HEK293 (cell line): Measurements from ENCODE around the gene SURF2.

ENCODE experiments used
- CTCF ChIA-PET: fragments of 350-600 bp; formaldehyde crosslinking; extraction: SDS; loops from one replicate; lab custom pipeline; 2021; ENCODE audit warnings: antibody characterized with exemption; lab: Yijun Ruan, JAX
- POLR2A ChIA-PET: fragments of 300-600 bp; formaldehyde crosslinking; extraction: SDS; loops from one replicate; lab custom pipeline; 2020; ENCODE audit warnings: antibody characterized with exemption, inconsistent platforms; lab: Yijun Ruan, JAX
- H3K27ac ChIP-seq: fragments of 200-500 bp; sonication (Bioruptor generic); 2 replicates; pipeline ENCODE4 v1.5.1; 2014; ENCODE audit warnings: low read depth, low read length, control low read depth, inconsistent platforms; ENCODE audit errors: extremely low read depth
- H3K36me3 ChIP-seq, 2 experiments: fragments of 200-500 bp in 1 of 2; sonication (Bioruptor generic) in 1 of 2; 1 replicate in 1 of 2; 2 replicates in 1 of 2; pipeline ENCODE4 v1.5.1; 2014 to 2017; ENCODE audit warnings: inconsistent platforms in 2 of 2, low read length in 2 of 2; ENCODE audit not compliant: control insufficient read depth in 2 of 2, insufficient read depth in 1 of 2
- H3K4me1 ChIP-seq: fragments of 200-500 bp; sonication (Bioruptor generic); 2 replicates; pipeline ENCODE4 v1.5.1; 2014; ENCODE audit warnings: mild to moderate bottlenecking, low read length, inconsistent platforms; ENCODE audit not compliant: control insufficient read depth, insufficient read depth
- H3K4me3 ChIP-seq: 2 replicates; pipeline ENCODE4 v1.5.1; 2011; ENCODE audit warnings: low read depth, mild to moderate bottlenecking, control low read depth, low read length, moderate library complexity
- H3K9me3 ChIP-seq: fragments of 200-500 bp; sonication (Bioruptor generic); 2 replicates; pipeline ENCODE4 v1.5.1; 2014; ENCODE audit warnings: low read depth, low read length, inconsistent platforms; ENCODE audit not compliant: control insufficient read depth, insufficient read depth
- GLIS2 ChIP-seq: fragments of 450-650 bp; formaldehyde crosslinking; IDR thresholded peaks from 2 replicates; pipeline ENCODE4 v1.5.1; 2016; ENCODE audit warnings: missing biosample characterization, missing genetic modification characterization
- MYNN ChIP-seq: fragments of 450-650 bp; formaldehyde crosslinking; IDR thresholded peaks from 2 replicates; pipeline ENCODE4 v1.5.1; 2016; ENCODE audit warnings: missing biosample characterization, missing genetic modification characterization, borderline replicate concordance
- PRDM1 ChIP-seq: fragments of 450-650 bp; formaldehyde crosslinking; IDR thresholded peaks from 2 replicates; pipeline ENCODE4; 2016; ENCODE audit warnings: missing biosample characterization, missing genetic modification characterization
- SCRT1 ChIP-seq: fragments of 450-650 bp; formaldehyde crosslinking; IDR thresholded peaks from 2 replicates; pipeline ENCODE4 v1.5.1; 2016; ENCODE audit warnings: missing biosample characterization, missing genetic modification characterization, borderline replicate concordance
- SP3 ChIP-seq: fragments of 450-650 bp; formaldehyde crosslinking; IDR thresholded peaks from 2 replicates; pipeline ENCODE4 v1.5.1; 2016; ENCODE audit warnings: missing biosample characterization, missing genetic modification characterization
- ZNF140 ChIP-seq: fragments of 450-650 bp; formaldehyde crosslinking; IDR thresholded peaks from 2 replicates; pipeline ENCODE4 v1.5.1; 2016; ENCODE audit warnings: missing biosample characterization, missing genetic modification characterization
- ZNF174 ChIP-seq: fragments of 450-650 bp; formaldehyde crosslinking; IDR thresholded peaks from 2 replicates; pipeline ENCODE4 v1.5.0; 2017; ENCODE audit warnings: missing biosample characterization, mild to moderate bottlenecking, missing genetic modification characterization
- ZNF19 ChIP-seq: fragments of 450-650 bp; formaldehyde crosslinking; IDR thresholded peaks from 2 replicates; pipeline ENCODE4; 2016; ENCODE audit warnings: missing biosample characterization, missing genetic modification characterization, low read depth
- ZNF214 ChIP-seq: fragments of 450-650 bp; formaldehyde crosslinking; IDR thresholded peaks from 2 replicates; pipeline ENCODE4 v1.5.1; 2017; ENCODE audit warnings: missing biosample characterization, mild to moderate bottlenecking, missing genetic modification characterization, borderline replicate concordance
- ZNF292 ChIP-seq: fragments of 450-650 bp; formaldehyde crosslinking; IDR thresholded peaks from 2 replicates; pipeline ENCODE4 v1.5.1; 2016; ENCODE audit warnings: low read depth, missing biosample characterization, missing genetic modification characterization, borderline replicate concordance
- ZNF341 ChIP-seq: fragments of 450-650 bp; formaldehyde crosslinking; IDR thresholded peaks from 2 replicates; pipeline ENCODE4; 2016; ENCODE audit warnings: low read depth, missing biosample characterization, missing genetic modification characterization
- ZNF37A ChIP-seq: fragments of 450-650 bp; IDR thresholded peaks from 2 replicates; pipeline ENCODE4 v1.5.1; 2018; ENCODE audit warnings: missing biosample characterization, missing genetic modification characterization
- ZNF549 ChIP-seq: fragments of 450-650 bp; IDR thresholded peaks from 2 replicates; pipeline ENCODE4 v1.5.1; 2018; ENCODE audit warnings: missing biosample characterization, missing genetic modification characterization, mild to moderate bottlenecking, inconsistent platforms, moderate library complexity
- ZNF555 ChIP-seq: fragments of 450-650 bp; formaldehyde crosslinking; conservative IDR thresholded peaks from 2 replicates; pipeline ENCODE4 v1.5.1; 2017; ENCODE audit warnings: missing biosample characterization, mild to moderate bottlenecking, missing genetic modification characterization, inconsistent platforms
- TF ChIP-seq, protein P1 (sequence below): fragments of 450-650 bp; formaldehyde crosslinking; IDR thresholded peaks from 2 replicates; pipeline ENCODE4 v1.5.1; 2016; ENCODE audit warnings: missing biosample characterization, missing genetic modification characterization
- TF ChIP-seq, protein P2 (sequence below): fragments of 450-650 bp; formaldehyde crosslinking; IDR thresholded peaks from 2 replicates; pipeline ENCODE4 v1.5.1; 2016; ENCODE audit warnings: missing biosample characterization, missing genetic modification characterization, borderline replicate concordance
- TF ChIP-seq, protein P3 (sequence below): fragments of 450-650 bp; formaldehyde crosslinking; IDR thresholded peaks from 2 replicates; pipeline ENCODE4 v1.5.1; 2017; ENCODE audit warnings: missing biosample characterization, missing genetic modification characterization
- TF ChIP-seq, protein P4 (sequence below): fragments of 450-650 bp; formaldehyde crosslinking; IDR thresholded peaks from 2 replicates; pipeline ENCODE4 v1.5.1; 2016; ENCODE audit warnings: missing biosample characterization, missing genetic modification characterization
- TF ChIP-seq, protein P5 (sequence below): fragments of 450-650 bp; formaldehyde crosslinking; IDR thresholded peaks from 2 replicates; pipeline ENCODE4 v1.5.1; 2016; ENCODE audit warnings: missing biosample characterization, missing genetic modification characterization, low read depth

Gene SURF2

DNA sequence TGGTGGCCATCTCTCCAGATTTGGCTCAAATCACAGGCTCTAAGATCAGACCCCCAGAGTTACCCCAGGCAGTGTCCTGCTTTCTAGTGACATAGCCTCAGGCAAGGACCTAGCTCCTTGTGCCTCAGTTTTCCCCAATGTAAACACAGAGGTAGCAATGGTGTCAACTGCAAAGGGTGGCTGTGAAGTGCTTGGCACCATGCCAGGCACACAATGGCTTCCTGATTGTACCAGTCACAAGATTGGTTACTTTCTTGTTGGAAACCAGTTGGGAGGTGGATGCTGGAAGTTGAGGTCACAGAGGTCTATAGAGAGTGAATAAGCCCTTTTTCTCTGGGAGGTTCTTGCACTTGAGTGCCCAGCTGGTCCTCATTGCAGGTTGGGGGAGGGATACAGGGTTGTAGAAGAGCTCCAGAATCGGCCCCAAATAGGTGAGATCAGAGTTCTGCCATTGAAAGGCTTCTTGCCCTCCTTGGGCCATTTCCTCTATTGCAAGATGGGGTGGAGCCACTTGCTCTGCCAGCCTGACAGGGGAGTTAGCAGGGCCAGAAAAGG lies 22.1 kb downstream of the SURF2 start:
- CTCF ChIA-PET = interaction anchor here (0.9 to 1.6 kb wide), 5 partner anchors 17 to 108 kb away, joined by 3 to 7 read pairs (median 3); no protein-coding TSS in a partner anchor
- POLR2A ChIA-PET = interaction anchor here (1.4 to 3.0 kb wide), 4 partner anchors 16 to 31 kb away, joined by 3 to 18 read pairs (median 12); partner anchors contain the start of genes MED22, RPL7A, SURF1 and SURF2
- no peaks in the 10 kb centered on the region for H3K9me3 ChIP-seq
- peaks cover 5% of the 10 kb centered on the region for H3K4me1 ChIP-seq
- H3K27ac ChIP-seq = no peak overlapping the region
- TF ChIP-seq ZNF292 (tag by site-specific recombination) (no peak), MYNN (tag by site-specific recombination) (no peak), ZNF214 (no peak), SCRT1 (no peak), GLIS2 (tag by site-specific recombination) (no peak), ZNF341 (tag by site-specific recombination) (peak; percentile 53), ZNF19 (tag by site-specific recombination) (no peak), SP3 (tag by site-specific recombination) (no peak), ZNF555 (no peak)
- TF ChIP-seq, protein P1, sequence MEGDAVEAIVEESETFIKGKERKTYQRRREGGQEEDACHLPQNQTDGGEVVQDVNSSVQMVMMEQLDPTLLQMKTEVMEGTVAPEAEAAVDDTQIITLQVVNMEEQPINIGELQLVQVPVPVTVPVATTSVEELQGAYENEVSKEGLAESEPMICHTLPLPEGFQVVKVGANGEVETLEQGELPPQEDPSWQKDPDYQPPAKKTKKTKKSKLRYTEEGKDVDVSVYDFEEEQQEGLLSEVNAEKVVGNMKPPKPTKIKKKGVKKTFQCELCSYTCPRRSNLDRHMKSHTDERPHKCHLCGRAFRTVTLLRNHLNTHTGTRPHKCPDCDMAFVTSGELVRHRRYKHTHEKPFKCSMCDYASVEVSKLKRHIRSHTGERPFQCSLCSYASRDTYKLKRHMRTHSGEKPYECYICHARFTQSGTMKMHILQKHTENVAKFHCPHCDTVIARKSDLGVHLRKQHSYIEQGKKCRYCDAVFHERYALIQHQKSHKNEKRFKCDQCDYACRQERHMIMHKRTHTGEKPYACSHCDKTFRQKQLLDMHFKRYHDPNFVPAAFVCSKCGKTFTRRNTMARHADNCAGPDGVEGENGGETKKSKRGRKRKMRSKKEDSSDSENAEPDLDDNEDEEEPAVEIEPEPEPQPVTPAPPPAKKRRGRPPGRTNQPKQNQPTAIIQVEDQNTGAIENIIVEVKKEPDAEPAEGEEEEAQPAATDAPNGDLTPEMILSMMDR = no peak
- TF ChIP-seq, protein P2, sequence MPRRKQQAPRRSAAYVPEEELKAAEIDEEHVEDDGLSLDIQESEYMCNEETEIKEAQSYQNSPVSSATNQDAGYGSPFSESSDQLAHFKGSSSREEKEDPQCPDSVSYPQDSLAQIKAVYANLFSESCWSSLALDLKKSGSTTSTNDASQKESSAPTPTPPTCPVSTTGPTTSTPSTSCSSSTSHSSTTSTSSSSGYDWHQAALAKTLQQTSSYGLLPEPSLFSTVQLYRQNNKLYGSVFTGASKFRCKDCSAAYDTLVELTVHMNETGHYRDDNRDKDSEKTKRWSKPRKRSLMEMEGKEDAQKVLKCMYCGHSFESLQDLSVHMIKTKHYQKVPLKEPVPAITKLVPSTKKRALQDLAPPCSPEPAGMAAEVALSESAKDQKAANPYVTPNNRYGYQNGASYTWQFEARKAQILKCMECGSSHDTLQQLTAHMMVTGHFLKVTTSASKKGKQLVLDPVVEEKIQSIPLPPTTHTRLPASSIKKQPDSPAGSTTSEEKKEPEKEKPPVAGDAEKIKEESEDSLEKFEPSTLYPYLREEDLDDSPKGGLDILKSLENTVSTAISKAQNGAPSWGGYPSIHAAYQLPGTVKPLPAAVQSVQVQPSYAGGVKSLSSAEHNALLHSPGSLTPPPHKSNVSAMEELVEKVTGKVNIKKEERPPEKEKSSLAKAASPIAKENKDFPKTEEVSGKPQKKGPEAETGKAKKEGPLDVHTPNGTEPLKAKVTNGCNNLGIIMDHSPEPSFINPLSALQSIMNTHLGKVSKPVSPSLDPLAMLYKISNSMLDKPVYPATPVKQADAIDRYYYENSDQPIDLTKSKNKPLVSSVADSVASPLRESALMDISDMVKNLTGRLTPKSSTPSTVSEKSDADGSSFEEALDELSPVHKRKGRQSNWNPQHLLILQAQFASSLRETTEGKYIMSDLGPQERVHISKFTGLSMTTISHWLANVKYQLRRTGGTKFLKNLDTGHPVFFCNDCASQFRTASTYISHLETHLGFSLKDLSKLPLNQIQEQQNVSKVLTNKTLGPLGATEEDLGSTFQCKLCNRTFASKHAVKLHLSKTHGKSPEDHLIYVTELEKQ (tag by site-specific recombination) = no peak
- TF ChIP-seq, protein P3, sequence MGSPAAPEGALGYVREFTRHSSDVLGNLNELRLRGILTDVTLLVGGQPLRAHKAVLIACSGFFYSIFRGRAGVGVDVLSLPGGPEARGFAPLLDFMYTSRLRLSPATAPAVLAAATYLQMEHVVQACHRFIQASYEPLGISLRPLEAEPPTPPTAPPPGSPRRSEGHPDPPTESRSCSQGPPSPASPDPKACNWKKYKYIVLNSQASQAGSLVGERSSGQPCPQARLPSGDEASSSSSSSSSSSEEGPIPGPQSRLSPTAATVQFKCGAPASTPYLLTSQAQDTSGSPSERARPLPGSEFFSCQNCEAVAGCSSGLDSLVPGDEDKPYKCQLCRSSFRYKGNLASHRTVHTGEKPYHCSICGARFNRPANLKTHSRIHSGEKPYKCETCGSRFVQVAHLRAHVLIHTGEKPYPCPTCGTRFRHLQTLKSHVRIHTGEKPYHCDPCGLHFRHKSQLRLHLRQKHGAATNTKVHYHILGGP (tag by site-specific recombination) = peak; percentile 50
- no peak overlapping the region for H3K4me3 ChIP-seq
- H3K36me3 ChIP-seq = peaks cover 0 to 2% of the 10 kb centered on the region in 2 experiments; a peak in 1 of 3 replicates

DNA sequence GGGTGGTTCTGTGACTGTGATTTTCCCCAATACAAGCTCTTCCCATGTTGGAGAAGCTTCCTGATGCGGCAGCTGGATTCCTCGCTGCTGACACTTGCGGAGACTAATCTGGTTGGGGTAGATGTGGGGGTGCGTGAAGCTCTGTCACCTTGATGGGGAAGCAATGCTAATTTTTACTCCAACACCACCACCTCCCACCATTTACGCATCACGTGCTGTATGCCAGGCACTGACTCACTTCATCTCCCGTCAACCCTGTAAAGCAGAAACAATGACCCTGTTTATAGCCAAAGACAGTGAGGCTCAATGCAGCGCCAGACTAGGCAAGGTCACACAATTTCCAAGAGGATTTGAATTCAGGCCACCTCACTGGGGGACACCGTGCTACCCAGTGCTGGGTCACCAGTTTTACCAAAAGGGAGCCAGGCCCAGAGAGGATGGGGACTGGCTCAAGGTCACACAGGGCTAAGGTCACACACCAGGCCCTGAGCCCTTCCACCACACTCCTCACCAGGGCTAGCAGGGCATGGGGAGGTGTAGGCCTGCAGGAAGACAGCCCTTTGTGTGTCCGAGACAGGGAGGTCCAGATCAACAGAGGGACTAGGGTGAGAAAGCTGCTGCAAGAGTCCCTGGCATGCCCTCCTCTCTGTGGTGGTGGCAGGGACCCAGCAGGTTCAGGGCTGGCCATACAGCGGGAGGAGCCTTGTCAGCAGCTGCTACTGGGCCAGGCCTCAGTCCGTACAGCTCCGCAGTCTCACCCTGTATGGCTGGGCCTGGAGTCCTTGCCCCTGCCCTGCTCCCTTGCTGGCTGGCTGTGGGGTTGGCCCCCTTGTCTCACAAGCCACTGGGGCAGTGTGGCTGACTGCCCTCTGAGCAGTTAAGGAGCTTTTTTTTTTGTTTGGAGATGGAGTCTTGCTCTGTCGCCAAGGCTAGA lies 23.1 kb downstream of the SURF2 start:
- Histone ChIP-seq H3K36me3 (no peaks in the 10 kb centered on the region), H3K9me3 (no peaks in the 10 kb centered on the region), H3K4me3 (no peak overlapping the region), H3K27ac (no peak overlapping the region), H3K4me1 (peaks cover 5% of the 10 kb centered on the region)
- POLR2A ChIA-PET = interaction anchor here (1.0 to 3.0 kb wide), 4 partner anchors 15 to 32 kb away, joined by 3 to 18 read pairs (median 6); partner anchors contain the start of genes MED22, RPL7A, SURF1 and SURF2
- CTCF ChIA-PET = interaction anchor here (0.7 to 1.6 kb wide), 6 partner anchors 10 to 194 kb away, joined by 3 to 7 read pairs (median 4); no protein-coding TSS in a partner anchor
- TF ChIP-seq ZNF549 (tag by site-specific recombination) (no peak), PRDM1 (no peak), ZNF174 (tag by site-specific recombination) (no peak), ZNF19 (tag by site-specific recombination) (no peak), ZNF140 (no peak), ZNF37A (tag by site-specific recombination) (no peak)
- TF ChIP-seq, protein P4, sequence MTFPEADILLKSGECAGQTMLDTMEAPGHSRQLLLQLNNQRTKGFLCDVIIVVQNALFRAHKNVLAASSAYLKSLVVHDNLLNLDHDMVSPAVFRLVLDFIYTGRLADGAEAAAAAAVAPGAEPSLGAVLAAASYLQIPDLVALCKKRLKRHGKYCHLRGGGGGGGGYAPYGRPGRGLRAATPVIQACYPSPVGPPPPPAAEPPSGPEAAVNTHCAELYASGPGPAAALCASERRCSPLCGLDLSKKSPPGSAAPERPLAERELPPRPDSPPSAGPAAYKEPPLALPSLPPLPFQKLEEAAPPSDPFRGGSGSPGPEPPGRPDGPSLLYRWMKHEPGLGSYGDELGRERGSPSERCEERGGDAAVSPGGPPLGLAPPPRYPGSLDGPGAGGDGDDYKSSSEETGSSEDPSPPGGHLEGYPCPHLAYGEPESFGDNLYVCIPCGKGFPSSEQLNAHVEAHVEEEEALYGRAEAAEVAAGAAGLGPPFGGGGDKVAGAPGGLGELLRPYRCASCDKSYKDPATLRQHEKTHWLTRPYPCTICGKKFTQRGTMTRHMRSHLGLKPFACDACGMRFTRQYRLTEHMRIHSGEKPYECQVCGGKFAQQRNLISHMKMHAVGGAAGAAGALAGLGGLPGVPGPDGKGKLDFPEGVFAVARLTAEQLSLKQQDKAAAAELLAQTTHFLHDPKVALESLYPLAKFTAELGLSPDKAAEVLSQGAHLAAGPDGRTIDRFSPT = no peak
- TF ChIP-seq, protein P5, sequence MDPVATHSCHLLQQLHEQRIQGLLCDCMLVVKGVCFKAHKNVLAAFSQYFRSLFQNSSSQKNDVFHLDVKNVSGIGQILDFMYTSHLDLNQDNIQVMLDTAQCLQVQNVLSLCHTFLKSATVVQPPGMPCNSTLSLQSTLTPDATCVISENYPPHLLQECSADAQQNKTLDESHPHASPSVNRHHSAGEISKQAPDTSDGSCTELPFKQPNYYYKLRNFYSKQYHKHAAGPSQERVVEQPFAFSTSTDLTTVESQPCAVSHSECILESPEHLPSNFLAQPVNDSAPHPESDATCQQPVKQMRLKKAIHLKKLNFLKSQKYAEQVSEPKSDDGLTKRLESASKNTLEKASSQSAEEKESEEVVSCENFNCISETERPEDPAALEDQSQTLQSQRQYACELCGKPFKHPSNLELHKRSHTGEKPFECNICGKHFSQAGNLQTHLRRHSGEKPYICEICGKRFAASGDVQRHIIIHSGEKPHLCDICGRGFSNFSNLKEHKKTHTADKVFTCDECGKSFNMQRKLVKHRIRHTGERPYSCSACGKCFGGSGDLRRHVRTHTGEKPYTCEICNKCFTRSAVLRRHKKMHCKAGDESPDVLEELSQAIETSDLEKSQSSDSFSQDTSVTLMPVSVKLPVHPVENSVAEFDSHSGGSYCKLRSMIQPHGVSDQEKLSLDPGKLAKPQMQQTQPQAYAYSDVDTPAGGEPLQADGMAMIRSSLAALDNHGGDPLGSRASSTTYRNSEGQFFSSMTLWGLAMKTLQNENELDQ = no peak
